Cardiac muscle cell (in vitro differentiated cells and primary cell): ENCODE data around the gene FOXK1. TPM values are rescaled to one million over a fixed set of nuclear protein-coding genes. Genes with fewer than 3 reads are reported as not detected.
A peak's percentile ranks its signal among the peaks of the same experiment; 100 is the strongest.

Source experiments
- DNase-seq, 2 donors: peaks; one replicate each; pipeline versions ENCODE4 v3.0.0 to v3.0.0-alpha.2; 2010 to 2017; ENCODE audit warnings: low read depth in 1 of 2, low spot score in 1 of 2
- H3K27ac ChIP-seq: fragments of 200-600 bp; sonication (generic); 2 replicates; pipeline ENCODE4 v1.5.1; 2016
- H3K27me3 ChIP-seq: fragments of 200-600 bp; sonication (generic); 2 replicates; pipeline ENCODE4 v1.6.0; 2016; ENCODE audit warnings: control low read depth
- H3K36me3 ChIP-seq: fragments of 200-600 bp; sonication (generic); 2 replicates; pipeline ENCODE4 v1.5.1; 2016; ENCODE audit warnings: control low read depth
- H3K4me1 ChIP-seq: fragments of 200-600 bp; sonication (generic); 2 replicates; pipeline ENCODE4 v1.8.1; 2017; ENCODE audit warnings: low read depth, mild to moderate bottlenecking, mixed run types
- H3K4me3 ChIP-seq: fragments of 200-600 bp; sonication (generic); 2 replicates; pipeline ENCODE4 v1.5.1; 2016; ENCODE audit warnings: mild to moderate bottlenecking
- H3K9me3 ChIP-seq: fragments of 200-600 bp; sonication (generic); 2 replicates; pipeline ENCODE4 v1.5.1; 2017; ENCODE audit warnings: low read depth, mild to moderate bottlenecking, control low read depth
- CTCF ChIP-seq: IDR thresholded peaks from 2 replicates; pipeline ENCODE4 v1.5.1; 2012; ENCODE audit warnings: low read depth, mild to moderate bottlenecking, low read length
- polyA plus RNA-seq: library from polyadenylated mRNA; unstranded; fragments of >200 nt; fragmentation: Nextera tagmentation; extraction: Ambion mirVana; gene quantifications from 2 replicates; pipeline ENCODE4 v1.2.1, GENCODE V29; 2016
- total RNA-seq: library from RNA; depleted of rRNA; stranded (reverse); fragments of >200 nt; gene quantifications from 2 replicates; pipeline ENCODE4 v1.2.3, GENCODE V29; 2016

Gene FOXK1
- total and polyA plus RNA-seq, 2 experiments from 2014 or later, result 8.7 to 55.0 TPM

GRCh38 chr7:4779118-4779517 lies 97.0 kb downstream of the FOXK1 start:
- DNase-seq, result no peak
- H3K4me1 ChIP-seq, result no peaks in the 10 kb centered on the region
- H3K27ac ChIP-seq, result no peak overlapping the region
- H3K36me3 ChIP-seq, result peaks cover 12% of the 10 kb centered on the region
- no peak overlapping the region for H3K4me3 ChIP-seq
- H3K27me3 ChIP-seq, result no peaks in the 10 kb centered on the region
- no peaks in the 10 kb centered on the region for H3K9me3 ChIP-seq
- TF ChIP-seq CTCF, result no peak

- Histone ChIP-seq H3K27ac (no peak overlapping the region), H3K9me3 (no peaks in the 10 kb centered on the region), H3K36me3 (peaks cover 12% of the 10 kb centered on the region), H3K4me1 (peaks cover 9% of the 10 kb centered on the region), H3K4me3 (no peak overlapping the region), H3K27me3 (no peaks in the 10 kb centered on the region)
- TF ChIP-seq CTCF, result no peak
- DNase-seq, result no peak
Observed at GRCh38 chr7:4781366-4782069, 99.4 kb downstream of the FOXK1 start.

- H3K27ac ChIP-seq, result no peak overlapping the region
- no peak for TF ChIP-seq CTCF
- H3K4me3 ChIP-seq, result no peak overlapping the region
- peaks cover 9% of the 10 kb centered on the region for H3K4me1 ChIP-seq
- H3K27me3 ChIP-seq, result no peaks in the 10 kb centered on the region
- no peak for DNase-seq
- H3K9me3 ChIP-seq, result no peaks in the 10 kb centered on the region
- peaks cover 12% of the 10 kb centered on the region for H3K36me3 ChIP-seq
Observed at GRCh38 chr7:4782333-4783291, 100.5 kb downstream of the FOXK1 start.

GRCh38 chr7:4783292-4783652 lies 101.2 kb downstream of the FOXK1 start:
- no peak overlapping the region for H3K4me3 ChIP-seq
- DNase-seq, result no peak
- H3K27me3 ChIP-seq, result no peaks in the 10 kb centered on the region
- peaks cover 9% of the 10 kb centered on the region for H3K4me1 ChIP-seq
- no peaks in the 10 kb centered on the region for H3K9me3 ChIP-seq
- H3K27ac ChIP-seq, result peak overlapping the region; percentile 54
- peaks cover 12% of the 10 kb centered on the region for H3K36me3 ChIP-seq
- no peak for TF ChIP-seq CTCF

- peak overlapping the region; percentile 88 for H3K27ac ChIP-seq
- no peak for TF ChIP-seq CTCF
- H3K9me3 ChIP-seq, result no peaks in the 10 kb centered on the region
- no peak overlapping the region for H3K4me3 ChIP-seq
- peaks cover 12% of the 10 kb centered on the region for H3K36me3 ChIP-seq
- no peak for DNase-seq
- no peaks in the 10 kb centered on the region for H3K27me3 ChIP-seq
- peaks cover 9% of the 10 kb centered on the region for H3K4me1 ChIP-seq
Observed at GRCh38 chr7:4783762-4784351, 101.8 kb downstream of the FOXK1 start.
